ENCODE data around the gene TDRD6. TPM values are rescaled to one million over a fixed set of nuclear protein-coding genes. Genes with fewer than 3 reads are reported as not detected.
A peak's percentile ranks its signal among the peaks of the same experiment; 100 is the strongest.

TDRD6 gene
- total RNA-seq, 1 donor from 2014 or later: 0.17 TPM

DNA sequence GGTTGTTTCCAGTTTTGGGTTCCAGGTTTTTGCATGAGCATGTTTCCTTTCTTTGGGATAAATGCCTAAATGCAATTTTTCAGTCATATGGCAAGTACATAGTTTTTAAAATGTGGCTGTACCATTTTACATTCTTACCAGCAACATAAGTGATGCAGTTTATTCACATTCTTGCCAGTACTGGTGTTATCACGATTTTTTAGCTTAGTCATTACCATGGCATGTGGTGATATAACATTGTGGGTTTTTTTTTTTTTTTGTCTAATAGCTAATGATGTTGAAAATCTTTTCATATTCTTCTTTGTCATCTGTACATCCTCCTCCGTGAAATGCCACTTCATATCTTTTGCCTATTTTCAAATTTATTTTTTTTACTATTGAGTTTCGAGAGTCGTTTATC lies 2.9 kb upstream of the TDRD6 start:
- no peak for DNase-seq

DNA sequence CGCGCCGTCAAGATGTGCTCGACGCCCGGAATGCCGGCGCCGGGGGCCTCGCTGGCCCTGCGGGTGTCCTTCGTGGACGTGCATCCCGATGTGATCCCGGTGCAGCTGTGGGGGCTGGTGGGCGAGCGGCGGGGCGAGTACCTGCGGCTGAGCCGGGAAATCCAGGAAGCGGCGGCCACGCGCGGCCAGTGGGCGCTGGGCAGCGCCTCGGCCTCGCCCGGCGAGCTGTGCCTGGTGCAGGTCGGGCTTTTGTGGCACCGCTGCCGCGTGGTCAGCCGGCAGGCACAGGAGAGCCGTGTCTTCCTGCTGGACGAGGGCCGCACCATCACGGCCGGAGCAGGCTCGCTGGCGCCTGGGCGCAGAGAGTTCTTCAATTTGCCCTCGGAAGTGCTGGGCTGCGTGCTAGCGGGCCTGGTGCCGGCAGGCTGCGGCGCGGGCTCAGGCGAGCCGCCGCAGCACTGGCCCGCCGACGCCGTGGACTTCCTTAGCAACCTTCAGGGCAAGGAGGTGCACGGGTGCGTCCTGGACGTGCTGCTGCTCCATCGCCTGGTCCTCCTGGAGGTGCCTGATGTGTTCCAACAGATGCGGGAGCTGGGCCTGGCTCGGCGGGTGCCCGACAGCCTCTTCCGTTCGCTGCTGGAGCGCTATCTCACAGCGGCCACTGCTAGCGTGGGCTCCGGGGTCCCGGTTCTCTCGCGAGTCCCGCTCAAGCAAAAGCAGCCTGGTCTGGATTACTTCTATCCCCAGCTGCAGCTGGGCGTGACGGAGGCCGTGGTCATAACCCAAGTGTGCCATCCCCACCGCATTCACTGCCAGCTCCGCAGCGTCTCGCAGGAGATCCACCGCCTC lies 656 bp downstream of the TDRD6 start:
- DNase-seq: no peak

GRCh38 chr6:46688966-46689335 lies 1.3 kb downstream of the TDRD6 start:
- DNase-seq: no peak

GRCh38 chr6:46689657-46690056 lies 2.0 kb downstream of the TDRD6 start:
- no peak for DNase-seq

GRCh38 chr6:46690141-46690755 lies 2.6 kb downstream of the TDRD6 start:
- no peak for DNase-seq

GRCh38 chr6:46690911-46691451 lies 3.3 kb downstream of the TDRD6 start:
- no peak for DNase-seq

DNA sequence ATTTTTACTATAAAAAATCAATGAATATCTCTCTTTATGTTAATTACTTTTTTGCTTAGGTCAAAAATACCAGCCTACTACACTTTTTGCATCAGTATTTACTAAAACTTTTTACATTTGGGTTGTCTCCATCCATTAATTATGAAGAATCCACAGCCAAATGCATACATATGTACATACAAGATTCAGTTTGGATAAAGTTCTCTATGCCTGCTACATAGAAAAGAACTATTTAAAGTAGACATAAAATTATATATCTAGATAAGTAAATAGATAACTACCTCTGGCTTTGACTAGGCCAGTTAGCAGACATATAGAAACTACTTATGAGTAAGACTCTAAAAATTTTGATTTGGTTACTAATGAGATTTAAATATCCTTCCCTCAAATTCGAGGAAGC lies 12.3 kb downstream of the TDRD6 start:
- no peak for DNase-seq

- peak; percentile 33 for DNase-seq
Measured at GRCh38 chr6:46704562-46704961, 16.9 kb downstream of the TDRD6 start.

DNA sequence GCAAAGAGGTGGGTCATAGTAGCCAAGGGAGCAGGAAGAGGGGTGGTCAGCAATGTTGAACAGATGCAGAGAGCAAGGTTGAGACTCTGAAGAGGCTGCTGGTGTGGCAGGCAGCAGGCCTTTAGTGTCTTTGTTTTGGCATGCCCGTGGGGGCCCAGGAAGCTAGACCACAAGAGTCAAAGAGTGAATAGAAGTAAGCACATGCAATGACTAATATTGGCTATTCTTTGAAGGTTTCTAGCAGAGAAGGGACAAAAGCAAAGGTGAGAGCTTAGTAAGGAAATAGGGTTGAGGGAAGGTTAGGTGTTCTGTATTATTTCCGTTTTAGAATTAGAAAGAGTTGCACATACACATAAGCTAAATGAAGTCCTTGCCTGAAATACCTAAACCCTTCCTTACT lies 18.8 kb downstream of the TDRD6 start:
- no peak for DNase-seq

GRCh38 chr6:46711491-46711890 lies 23.8 kb downstream of the TDRD6 start:
- no peak for DNase-seq

DNA sequence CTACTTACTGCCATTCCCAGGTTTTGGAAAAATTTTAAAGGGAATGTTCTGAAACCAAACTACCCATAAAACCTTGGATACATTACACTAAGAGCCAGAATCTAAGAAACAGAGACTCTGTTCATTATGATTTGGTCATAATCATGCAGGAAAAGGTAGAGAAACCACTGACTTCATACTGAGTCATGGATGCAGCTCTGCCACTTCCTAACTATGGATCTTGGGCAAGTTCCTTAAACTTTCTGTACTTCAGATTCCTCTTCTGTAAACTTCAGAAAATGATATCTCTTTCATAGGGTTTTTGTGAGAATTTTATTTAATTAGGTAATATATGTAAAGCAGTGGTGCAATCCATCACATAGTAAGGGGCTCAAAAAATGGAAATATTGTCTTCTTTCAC lies 27.5 kb downstream of the TDRD6 start:
- no peak for DNase-seq

DNA sequence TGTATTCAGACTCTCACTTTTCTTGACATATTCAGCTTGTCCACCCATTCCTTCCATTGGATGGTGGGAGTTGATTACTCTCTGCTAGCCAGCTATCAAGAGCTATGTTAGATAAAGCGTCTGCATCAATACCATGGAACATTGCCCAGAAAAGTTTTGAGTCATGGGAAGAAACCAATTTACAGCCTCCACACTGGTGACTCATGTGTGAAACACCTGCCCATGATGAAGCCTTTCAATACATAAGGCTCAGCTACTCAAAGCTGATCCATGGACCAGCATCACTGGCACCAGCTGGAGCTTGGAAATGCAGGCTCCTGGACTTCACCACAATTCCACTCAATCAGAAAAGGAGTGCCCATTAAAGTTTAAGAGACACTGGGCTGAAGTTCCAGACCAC lies 31.4 kb downstream of the TDRD6 start:
- DNase-seq: peak; percentile 10

DNA sequence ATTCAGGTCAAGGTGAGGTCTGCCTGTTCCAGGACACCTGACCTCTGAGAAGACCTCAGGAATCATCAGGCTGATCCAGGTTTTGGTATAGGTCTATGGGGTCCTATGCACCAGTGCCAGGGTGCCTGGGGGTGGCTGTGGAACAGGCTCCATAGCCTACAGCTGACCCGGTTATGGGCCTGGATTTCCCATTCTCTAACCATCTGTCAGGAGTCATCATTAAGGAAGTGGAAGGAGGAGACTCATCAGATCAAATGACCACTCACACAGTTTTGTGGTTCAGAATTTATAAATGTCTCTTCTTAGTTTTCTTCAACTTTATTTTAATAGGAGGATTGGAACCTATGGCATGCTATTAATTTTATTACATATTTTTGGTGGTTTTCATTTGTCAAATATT lies 32.7 kb downstream of the TDRD6 start:
- no peak for DNase-seq

- DNase-seq: no peak
Measured at GRCh38 chr6:46729787-46730326, 42.2 kb downstream of the TDRD6 start.

- DNase-seq: no peak
Measured at GRCh38 chr6:46730921-46731461, 43.3 kb downstream of the TDRD6 start.

- no peak for DNase-seq
Measured at GRCh38 chr6:46733341-46733801, 45.7 kb downstream of the TDRD6 start.

DNA sequence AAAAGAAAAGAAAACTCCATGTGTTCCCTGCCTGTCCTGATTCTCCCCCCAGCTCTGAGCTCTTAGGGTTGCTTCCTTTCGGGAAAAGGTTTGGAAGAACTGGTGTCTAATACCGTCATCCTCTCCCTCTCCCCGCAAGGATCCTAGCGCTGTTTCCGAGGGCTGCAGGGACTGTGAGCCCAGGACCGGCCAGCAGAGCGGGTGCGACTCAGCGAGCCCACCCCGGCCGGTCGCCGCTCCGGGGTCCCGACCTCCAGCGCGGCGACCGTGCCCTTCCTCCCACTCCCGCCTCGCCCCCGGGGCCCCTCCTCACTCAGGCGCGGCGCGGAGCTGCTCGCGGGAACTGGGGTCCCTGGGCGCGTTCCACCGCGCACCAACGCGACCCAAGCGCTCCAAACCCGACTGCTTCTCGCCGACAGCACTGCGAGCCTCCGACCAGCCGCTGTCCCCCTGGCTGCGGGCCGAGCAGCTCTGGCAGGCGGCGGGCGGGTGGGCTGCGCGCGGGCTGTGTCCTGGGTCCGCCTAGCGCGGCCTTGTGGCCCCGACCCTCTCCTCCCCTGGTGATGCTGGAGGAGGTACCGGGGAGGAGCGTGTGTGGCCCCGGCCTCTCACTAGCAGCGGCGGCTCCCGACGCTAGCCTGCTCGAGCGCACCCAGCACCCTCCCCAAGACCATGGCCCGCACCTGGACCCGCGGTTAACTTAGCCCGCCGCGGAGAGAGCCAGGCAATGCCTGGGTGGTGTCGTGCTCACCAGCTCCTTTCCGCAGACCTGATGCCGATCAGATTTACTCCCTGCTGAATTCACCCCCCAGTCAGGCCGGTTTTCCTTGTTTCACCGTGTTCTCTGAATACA lies 47.4 kb downstream of the TDRD6 start, which contains the start of gene PLA2G7:
Gene PLA2G7, minus strand, starts transcription at position 509 of the 853 bp plus-strand sequence. CDS start 12,484 bp downstream, outside the sequence.
- peak; percentile 15 for DNase-seq

DNA sequence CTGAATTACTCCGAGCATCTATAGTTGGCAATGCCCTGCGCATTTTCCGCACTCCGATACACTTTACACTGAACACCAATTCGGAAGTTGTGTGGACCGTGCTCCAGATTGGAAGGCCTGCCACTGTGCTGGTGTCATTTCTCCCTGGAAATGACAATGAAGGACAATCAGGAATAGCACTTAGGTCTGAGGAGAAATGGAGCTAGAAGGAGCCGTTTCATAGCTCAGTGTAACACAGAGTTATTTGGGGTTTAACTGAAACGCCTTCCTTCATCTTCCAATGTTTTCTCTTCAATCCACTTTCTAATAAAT lies 48.0 kb downstream of the TDRD6 start:
- DNase-seq: no peak

DNA sequence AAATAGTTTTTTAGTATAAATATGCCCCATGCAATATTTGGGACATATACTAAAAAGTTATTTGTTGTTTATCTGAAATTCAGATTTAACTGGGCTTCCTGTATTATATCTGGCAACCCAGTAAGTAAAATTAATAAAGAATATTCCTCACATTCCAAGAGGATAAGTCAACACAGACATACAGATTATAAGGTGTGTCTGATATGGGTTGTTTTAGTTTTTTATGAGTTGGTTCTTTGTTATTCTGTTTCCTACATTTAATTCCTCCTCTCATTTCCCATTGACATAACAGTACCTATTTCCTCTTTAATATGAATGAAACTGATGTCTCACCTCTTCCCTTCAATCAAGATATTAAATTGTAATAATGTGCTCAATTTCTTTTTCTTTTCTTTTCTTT lies 49.2 kb downstream of the TDRD6 start:
- no peak for DNase-seq

GRCh38 chr6:46741482-46741881 lies 53.8 kb downstream of the TDRD6 start:
- no peak for DNase-seq

GRCh38 chr6:46741910-46742309 lies 54.2 kb downstream of the TDRD6 start:
- no peak for DNase-seq

- no peak for DNase-seq
Measured at GRCh38 chr6:46743425-46744158, 55.9 kb downstream of the TDRD6 start.
